ENCODE measurements around the gene CNOT4.
"Not testable (repeated sequence)": the region's sequence is repeated elsewhere in the genome, so short reads cannot be mapped to it uniquely, and the experiment has no call there.

The CNOT4 gene

GRCh38 chr7:135481598-135481979, 28.3 kb downstream of the CNOT4 start:
- Histone ChIP-seq H3K4me3 (IDR thresholded peaks at IDR 0.05; ENCODE audit: insufficient read depth, low read depth, low read length) (no peak overlapping the region), H3K9ac (no peak overlapping the region), H2AFZ (ENCODE audit: low read depth) (no peak overlapping the region), H3K79me2 (ENCODE audit: insufficient read depth, low read depth) (peaks cover 71% of the 10 kb centered on the region; the same call in 1 of the 2 replicates), H4K20me1 (ENCODE audit: insufficient read depth) (no peaks in the 10 kb centered on the region), H3K4me1 (ENCODE audit: low read depth, poor library complexity, severe bottlenecking) (no peaks in the 10 kb centered on the region), H3K36me3 (ENCODE audit: insufficient read depth) (no peaks in the 10 kb centered on the region), H3K27me3 (ENCODE audit: insufficient read depth, low read depth) (no peaks in the 10 kb centered on the region), H3K27ac (no peak overlapping the region), H3K4me2 (no peak overlapping the region)
- TF ChIP-seq CTCF (conservative IDR thresholded peaks at IDR 0.05; ENCODE audit: low read depth, low read length) = no peak

GRCh38 chr7:135480966-135481597, 28.8 kb downstream of the CNOT4 start:
- Histone ChIP-seq H3K79me2 (ENCODE audit: insufficient read depth, low read depth) (peaks cover 67% of the 10 kb centered on the region; the same call in 1 of the 2 replicates), H3K36me3 (ENCODE audit: insufficient read depth) (no peaks in the 10 kb centered on the region), H3K27me3 (ENCODE audit: insufficient read depth, low read depth) (no peaks in the 10 kb centered on the region), H2AFZ (ENCODE audit: low read depth) (no peak overlapping the region), H3K4me3 (IDR thresholded peaks at IDR 0.05; ENCODE audit: insufficient read depth, low read depth, low read length) (no peak overlapping the region), H3K27ac (no peak overlapping the region), H3K9ac (no peak overlapping the region), H3K4me2 (no peak overlapping the region), H4K20me1 (ENCODE audit: insufficient read depth) (no peaks in the 10 kb centered on the region), H3K4me1 (ENCODE audit: low read depth, poor library complexity, severe bottlenecking) (no peaks in the 10 kb centered on the region)
- TF ChIP-seq CTCF (conservative IDR thresholded peaks at IDR 0.05; ENCODE audit: low read depth, low read length) = no peak

GRCh38 chr7:135475521-135475920, 34.4 kb downstream of the CNOT4 start:
- Histone ChIP-seq H3K4me1 (ENCODE audit: low read depth, poor library complexity, severe bottlenecking) (no peaks in the 10 kb centered on the region), H3K9ac (no peak overlapping the region), H3K4me2 (no peak overlapping the region), H3K4me3 (IDR thresholded peaks at IDR 0.05; ENCODE audit: insufficient read depth, low read depth, low read length) (no peak overlapping the region), H3K36me3 (ENCODE audit: insufficient read depth) (no peaks in the 10 kb centered on the region), H2AFZ (ENCODE audit: low read depth) (no peak overlapping the region), H4K20me1 (ENCODE audit: insufficient read depth) (no peaks in the 10 kb centered on the region), H3K79me2 (ENCODE audit: insufficient read depth, low read depth) (peaks cover 46% of the 10 kb centered on the region), H3K27me3 (ENCODE audit: insufficient read depth, low read depth) (no peaks in the 10 kb centered on the region), H3K27ac (no peak overlapping the region)
- TF ChIP-seq CTCF (conservative IDR thresholded peaks at IDR 0.05; ENCODE audit: low read depth, low read length) = no peak

- peaks cover 41% of the 10 kb centered on the region for H3K79me2 ChIP-seq (ENCODE audit: insufficient read depth, low read depth)
- H3K4me1 ChIP-seq (ENCODE audit: low read depth, poor library complexity, severe bottlenecking); H3K4me3 ChIP-seq (IDR thresholded peaks at IDR 0.05; ENCODE audit: insufficient read depth, low read depth, low read length); H3K27me3 ChIP-seq (ENCODE audit: insufficient read depth, low read depth); H3K27ac ChIP-seq; H3K4me2 ChIP-seq; H3K9ac ChIP-seq; H2AFZ ChIP-seq (ENCODE audit: low read depth); H3K36me3 ChIP-seq (ENCODE audit: insufficient read depth); H4K20me1 ChIP-seq (ENCODE audit: insufficient read depth): not testable (repeated sequence)
Measured at GRCh38 chr7:135469705-135470104, 40.2 kb downstream of the CNOT4 start.

GRCh38 chr7:135467207-135467711, 42.6 kb downstream of the CNOT4 start:
- Histone ChIP-seq H3K9ac (no peak overlapping the region), H3K36me3 (ENCODE audit: insufficient read depth) (no peaks in the 10 kb centered on the region), H3K4me2 (no peak overlapping the region), H4K20me1 (ENCODE audit: insufficient read depth) (no peaks in the 10 kb centered on the region; the same call in 1 of the 2 replicates), H2AFZ (ENCODE audit: low read depth) (no peak overlapping the region), H3K79me2 (ENCODE audit: insufficient read depth, low read depth) (peaks cover 50% of the 10 kb centered on the region), H3K4me1 (ENCODE audit: low read depth, poor library complexity, severe bottlenecking) (no peaks in the 10 kb centered on the region), H3K4me3 (IDR thresholded peaks at IDR 0.05; ENCODE audit: insufficient read depth, low read depth, low read length) (no peak overlapping the region), H3K27ac (no peak overlapping the region), H3K27me3 (ENCODE audit: insufficient read depth, low read depth) (no peaks in the 10 kb centered on the region)
- TF ChIP-seq CTCF (conservative IDR thresholded peaks at IDR 0.05; ENCODE audit: low read depth, low read length) = no peak
